HEK293 (cell line): ENCODE data around the gene PDE4D.

ENCODE experiments used
- CTCF ChIP-seq: fragments of 450-650 bp; formaldehyde crosslinking; IDR thresholded peaks from 2 replicates; pipeline ENCODE4 v1.5.1; 2016; ENCODE audit warnings: missing biosample characterization, missing genetic modification characterization
- REST ChIP-seq: fragments of 450-650 bp; formaldehyde crosslinking; IDR thresholded peaks from 2 replicates; pipeline ENCODE4 v1.5.1; 2016; ENCODE audit warnings: missing biosample characterization, missing genetic modification characterization
- YY1 ChIP-seq: fragments of 450-650 bp; formaldehyde crosslinking; IDR thresholded peaks from 2 replicates; pipeline ENCODE4 v1.5.1; 2018; ENCODE audit warnings: missing biosample characterization, missing genetic modification characterization
- ZNF121 ChIP-seq: fragments of 450-650 bp; formaldehyde crosslinking; IDR thresholded peaks from 2 replicates; pipeline ENCODE4 v1.5.1; 2016; ENCODE audit warnings: missing biosample characterization, missing genetic modification characterization
- ZNF133 ChIP-seq: fragments of 450-650 bp; formaldehyde crosslinking; IDR thresholded peaks from 2 replicates; pipeline ENCODE4 v1.5.1; 2016; ENCODE audit warnings: missing biosample characterization, missing genetic modification characterization
- ZNF423 ChIP-seq: fragments of 450-650 bp; formaldehyde crosslinking; IDR thresholded peaks from 2 replicates; pipeline ENCODE4 v1.5.1; 2016; ENCODE audit warnings: missing biosample characterization, missing genetic modification characterization
- ZNF501 ChIP-seq: fragments of 450-650 bp; formaldehyde crosslinking; IDR thresholded peaks from 2 replicates; pipeline ENCODE4 v1.5.1; 2016; ENCODE audit warnings: missing biosample characterization, missing genetic modification characterization
- ZNF530 ChIP-seq: fragments of 450-650 bp; formaldehyde crosslinking; IDR thresholded peaks from 2 replicates; pipeline ENCODE4 v1.5.1; 2016; ENCODE audit warnings: low read depth, missing biosample characterization, missing genetic modification characterization
- ZNF558 ChIP-seq: fragments of 450-650 bp; formaldehyde crosslinking; IDR thresholded peaks from 2 replicates; pipeline ENCODE4 v1.5.1; 2016; ENCODE audit warnings: missing biosample characterization, missing genetic modification characterization
- ZSCAN16 ChIP-seq: fragments of 450-650 bp; formaldehyde crosslinking; IDR thresholded peaks from 2 replicates; pipeline ENCODE4 v1.5.1; 2016; ENCODE audit warnings: missing biosample characterization, missing genetic modification characterization

GRCh38 chr5:59117320-59117719 lies 776.2 kb downstream of the PDE4D start:
- TF ChIP-seq ZNF133 (tag by site-specific recombination) (no peak), ZSCAN16 (tag by site-specific recombination) (no peak), ZNF558 (tag by site-specific recombination) (no peak), YY1 (tag by site-specific recombination) (no peak), ZNF121 (tag by site-specific recombination) (no peak), ZNF423 (tag by site-specific recombination) (no peak), ZNF530 (tag by site-specific recombination) (no peak), CTCF (tag by site-specific recombination) (no peak), REST (tag by site-specific recombination) (no peak), ZNF501 (tag by site-specific recombination) (no peak)
